Uterus (tissue), 4 donors: Measurements from ENCODE around the gene APOC3. TPM values are rescaled to one million over a fixed set of nuclear protein-coding genes. Genes with fewer than 3 reads are reported as not detected.
"Not testable (repeated sequence)": the region's sequence is repeated elsewhere in the genome, so short reads cannot be mapped to it uniquely, and the experiment has no call there.

Experiments used
- DNase-seq, 2 donors: peaks; one replicate each; pipeline ENCODE4 v3.0.0-alpha.2; 2019 to 2020
- H3K27ac ChIP-seq, 2 donors: fragments of 200-600 bp; sonication (generic); 1 replicate in 1 of 2; 2 replicates in 1 of 2; pipeline ENCODE4 v1.5.1; 2016 to 2018
- H3K27me3 ChIP-seq, 2 donors: fragments of 200-600 bp; sonication (generic); one replicate each; pipeline ENCODE4 v1.5.1; 2018 to 2019; ENCODE audit warnings: control low read depth in 1 of 2
- H3K36me3 ChIP-seq, 2 donors: fragments of 200-600 bp; sonication (generic); one replicate each; pipeline ENCODE4 v1.5.1; 2019; ENCODE audit warnings: control low read depth in 1 of 2
- H3K4me1 ChIP-seq, 2 donors: fragments of 200-600 bp; sonication (generic); one replicate each; pipeline ENCODE4 v1.5.1; 2018 to 2019; ENCODE audit warnings: control low read depth in 1 of 2
- H3K4me3 ChIP-seq, 2 donors: fragments of 200-600 bp; sonication (generic); 1 replicate in 1 of 2; 2 replicates in 1 of 2; pipeline ENCODE4 v1.5.1; 2018 to 2019; ENCODE audit warnings: mild to moderate bottlenecking in 1 of 2
- H3K9me3 ChIP-seq, 2 donors: fragments of 200-600 bp; sonication (generic); one replicate each; pipeline ENCODE4 v1.5.1; 2019; ENCODE audit warnings: control low read depth in 1 of 2
- POLR2A ChIP-seq, 2 donors: fragments of 450-650 bp; IDR thresholded peaks; one replicate each; pipeline ENCODE4 v1.6.1; 2016; ENCODE audit warnings: antibody characterized with exemption in 2 of 2, mild to moderate bottlenecking in 1 of 2, moderate library complexity in 1 of 2
- intact Hi-C: fragments of 100-400 bp; cut with DNase I; formaldehyde crosslinking; loops from one replicate; pipeline ENCODE4 v1.15.1; 2023; ENCODE audit warnings: low total_unique reads
- total RNA-seq, 4 donors: library from RNA; depleted of rRNA in 3 of 4; stranded (reverse); fragments of >200 nt in 3 of 4; gene quantifications; one replicate each; pipeline versions ENCODE4 v1.1.0 to v1.2.4, GENCODE V29; 2014 to 2023
- TF ChIP-seq, protein P1 (sequence below), 4 experiments: fragments of 200-600 bp in 2 of 4; fragments of 450-650 bp in 2 of 4; sonication (generic) in 2 of 4; IDR thresholded peaks; one replicate each; pipeline ENCODE4 v1.5.1; 2016 to 2019; ENCODE audit warnings: antibody characterized with exemption in 4 of 4, mild to moderate bottlenecking in 2 of 4, moderate library complexity in 1 of 4
- donor health status: DM: yes; HTN: yes; CAD: no.

APOC3 gene
- total RNA-seq, 4 donors from 2014 or later: 1.2 TPM; not detected in 3

DNA sequence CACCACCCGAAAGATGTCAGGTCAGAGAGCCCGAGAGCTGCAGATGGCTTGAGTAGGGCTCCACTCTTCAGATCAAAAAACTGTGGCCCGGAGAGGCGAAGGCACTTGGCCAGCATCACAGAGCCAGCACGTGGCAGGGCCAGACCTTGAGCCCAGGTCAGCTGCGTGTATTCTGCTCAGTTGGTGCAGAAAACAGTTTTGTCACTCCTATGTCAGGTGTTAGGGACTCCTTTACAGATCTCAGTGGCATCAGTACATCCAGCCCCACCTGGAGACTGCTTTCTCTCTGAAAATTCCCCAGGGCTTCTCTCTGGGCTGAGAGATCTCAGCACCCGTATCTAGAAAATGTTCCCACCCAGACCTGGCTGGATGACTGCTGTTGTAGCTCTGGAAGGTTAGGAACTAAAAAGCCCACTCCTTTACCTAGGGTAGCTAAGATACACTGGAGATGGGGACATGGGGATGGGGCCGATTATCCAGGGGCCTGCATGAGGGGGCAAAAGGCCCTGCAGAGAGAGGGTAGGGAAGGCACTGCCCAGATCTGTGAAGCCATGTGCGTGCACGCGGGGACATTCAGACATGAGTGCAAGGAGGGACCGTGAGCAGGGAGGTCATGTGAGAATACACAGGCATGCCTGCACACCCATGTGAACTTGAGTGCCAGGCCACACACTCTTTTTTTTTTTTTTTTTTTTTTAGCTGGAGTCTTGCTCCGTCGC, 4.3 kb downstream of the APOC3 start:
- Histone ChIP-seq H3K9me3 (no peaks in the 10 kb centered on the region), H3K27me3 (no peaks in the 10 kb centered on the region), H3K4me3 (no peak overlapping the region), H3K4me1 (peaks cover 0 to 5% of the 10 kb centered on the region in 2 donors), H3K36me3 (no peaks in the 10 kb centered on the region), H3K27ac (no peak overlapping the region)
- intact Hi-C loops: no loop called here
- no peak for TF ChIP-seq POLR2A (IDR thresholded peaks at IDR 0.05)
- TF ChIP-seq, protein P1, sequence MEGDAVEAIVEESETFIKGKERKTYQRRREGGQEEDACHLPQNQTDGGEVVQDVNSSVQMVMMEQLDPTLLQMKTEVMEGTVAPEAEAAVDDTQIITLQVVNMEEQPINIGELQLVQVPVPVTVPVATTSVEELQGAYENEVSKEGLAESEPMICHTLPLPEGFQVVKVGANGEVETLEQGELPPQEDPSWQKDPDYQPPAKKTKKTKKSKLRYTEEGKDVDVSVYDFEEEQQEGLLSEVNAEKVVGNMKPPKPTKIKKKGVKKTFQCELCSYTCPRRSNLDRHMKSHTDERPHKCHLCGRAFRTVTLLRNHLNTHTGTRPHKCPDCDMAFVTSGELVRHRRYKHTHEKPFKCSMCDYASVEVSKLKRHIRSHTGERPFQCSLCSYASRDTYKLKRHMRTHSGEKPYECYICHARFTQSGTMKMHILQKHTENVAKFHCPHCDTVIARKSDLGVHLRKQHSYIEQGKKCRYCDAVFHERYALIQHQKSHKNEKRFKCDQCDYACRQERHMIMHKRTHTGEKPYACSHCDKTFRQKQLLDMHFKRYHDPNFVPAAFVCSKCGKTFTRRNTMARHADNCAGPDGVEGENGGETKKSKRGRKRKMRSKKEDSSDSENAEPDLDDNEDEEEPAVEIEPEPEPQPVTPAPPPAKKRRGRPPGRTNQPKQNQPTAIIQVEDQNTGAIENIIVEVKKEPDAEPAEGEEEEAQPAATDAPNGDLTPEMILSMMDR (IDR thresholded peaks at IDR 0.05): no peak
- DNase-seq: no peak

DNA sequence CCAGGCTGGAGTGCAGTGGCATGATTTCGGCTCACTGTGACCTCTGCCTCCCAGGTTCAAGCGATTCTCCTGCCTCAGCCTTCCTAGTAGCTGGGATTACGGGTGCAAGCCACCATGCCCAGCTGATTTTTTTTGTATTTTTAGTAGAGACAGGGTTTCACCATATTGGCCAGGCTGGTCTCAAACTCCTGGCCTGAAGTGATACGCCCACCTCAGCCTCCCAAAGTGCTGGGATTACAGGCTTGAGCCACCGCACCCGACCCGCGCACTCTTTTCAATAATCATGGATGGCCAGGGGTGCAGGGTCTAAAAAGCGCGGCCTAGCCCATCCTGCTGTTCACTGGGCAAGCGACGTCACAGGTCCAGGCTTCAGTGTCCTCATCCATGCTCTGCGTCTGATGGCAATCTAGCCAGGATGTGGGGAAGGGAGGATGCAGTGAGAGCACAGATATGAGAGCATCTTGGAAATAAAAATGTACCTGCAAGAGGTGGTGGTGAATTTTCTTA, 4.9 kb downstream of the APOC3 start:
- H3K4me3 ChIP-seq, intact Hi-C loops, H3K36me3 ChIP-seq, H3K9me3 ChIP-seq, H3K27me3 ChIP-seq, H3K4me1 ChIP-seq, H3K27ac ChIP-seq, DNase-seq: not testable (repeated sequence)

DNA sequence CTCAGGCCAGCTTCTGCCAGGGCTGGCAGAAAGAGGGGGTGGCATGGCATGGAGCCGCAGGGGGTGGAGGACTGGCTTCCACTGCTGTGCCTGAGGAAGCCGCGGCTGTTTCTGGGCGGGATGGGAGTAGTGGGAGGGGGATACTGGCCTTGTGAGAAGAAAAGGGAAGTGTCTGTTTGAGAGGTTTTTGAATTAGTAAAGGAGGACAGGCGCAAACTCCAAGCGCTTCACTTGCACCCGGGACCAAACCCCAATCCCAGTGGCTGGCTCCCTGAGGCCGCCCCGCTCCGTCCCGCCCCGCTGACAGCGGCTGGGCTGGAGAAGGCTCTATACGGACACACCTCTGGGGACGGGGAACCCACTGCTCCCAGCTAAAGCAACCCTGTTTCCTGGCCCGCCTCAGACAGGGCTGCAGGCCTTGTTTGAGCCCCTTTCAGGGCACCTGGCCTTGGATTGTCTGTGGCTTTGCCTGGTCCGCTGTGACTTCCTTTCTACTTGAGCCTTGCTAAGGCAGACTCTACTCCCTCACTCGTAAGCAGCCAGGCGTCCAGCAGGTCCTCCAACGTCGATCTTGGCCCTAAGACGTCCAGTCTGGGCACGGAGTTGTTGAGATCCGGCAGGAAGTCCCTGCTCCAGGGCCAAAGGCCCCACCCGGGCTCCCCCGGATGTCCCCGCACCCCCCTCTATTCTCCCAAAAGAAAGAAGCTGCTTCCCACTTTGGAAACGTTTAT, 5.5 kb downstream of the APOC3 start:
- intact Hi-C loops: no loop called here
- Histone ChIP-seq H3K4me1 (peaks cover 0 to 5% of the 10 kb centered on the region in 2 donors), H3K36me3 (no peaks in the 10 kb centered on the region), H3K4me3 (peak overlapping the region; percentile 22 to 34), H3K27ac (peak overlapping the region; percentile 60 to 66), H3K9me3 (no peaks in the 10 kb centered on the region), H3K27me3 (no peaks in the 10 kb centered on the region)
- TF ChIP-seq, protein P1 (IDR thresholded peaks at IDR 0.05): no peak
- no peak for TF ChIP-seq POLR2A (IDR thresholded peaks at IDR 0.05)
- DNase-seq: no peak

DNA sequence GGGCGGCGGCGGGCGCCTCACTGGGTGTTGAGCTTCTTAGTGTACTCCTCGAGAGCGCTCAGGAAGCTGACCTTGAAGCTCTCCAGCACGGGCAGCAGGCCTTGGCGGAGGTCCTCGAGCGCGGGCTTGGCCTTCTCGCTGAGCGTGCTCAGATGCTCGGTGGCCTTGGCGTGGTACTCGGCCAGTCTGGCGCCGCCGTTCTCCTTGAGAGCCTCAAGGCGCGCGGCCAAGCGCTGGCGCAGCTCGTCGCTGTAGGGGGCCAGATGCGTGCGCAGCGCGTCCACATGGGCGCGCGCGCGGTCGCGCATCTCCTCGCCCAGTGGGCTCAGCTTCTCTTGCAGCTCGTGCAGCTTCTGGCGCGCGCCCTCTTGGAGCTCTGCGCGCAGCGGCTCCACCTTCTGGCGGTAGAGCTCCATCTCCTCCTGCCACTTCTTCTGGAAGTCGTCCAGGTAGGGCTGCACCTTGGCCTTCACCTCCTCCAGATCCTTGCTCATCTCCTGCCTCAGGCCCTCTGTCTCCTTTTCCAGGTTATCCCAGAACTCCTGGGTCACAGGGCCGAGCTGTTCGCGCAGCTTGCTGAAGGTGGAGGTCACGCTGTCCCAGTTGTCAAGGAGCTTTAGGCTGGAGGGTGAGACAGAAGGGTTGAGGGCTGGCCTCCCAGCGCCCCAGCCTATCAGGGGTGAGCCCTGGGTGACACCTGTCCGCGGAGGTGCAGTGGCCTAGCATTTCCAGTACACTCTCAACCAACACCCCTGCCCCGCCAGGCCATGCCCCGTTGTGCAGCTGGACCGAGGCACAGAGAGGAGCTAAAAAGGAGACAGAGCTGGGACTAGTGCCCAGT, 6.3 kb downstream of the APOC3 start:
- Histone ChIP-seq H3K9me3 (no peaks in the 10 kb centered on the region), H3K4me1 (peaks cover 0 to 5% of the 10 kb centered on the region in 2 donors), H3K4me3 (peak overlapping the region; percentile 22 to 34), H3K27me3 (no peaks in the 10 kb centered on the region), H3K27ac (peak overlapping the region; percentile 60 to 66), H3K36me3 (no peaks in the 10 kb centered on the region)
- TF ChIP-seq POLR2A (IDR thresholded peaks at IDR 0.05): peak in 1 of 2 donors; percentile 28
- TF ChIP-seq, protein P1 (IDR thresholded peaks at IDR 0.05): peak; percentile 56 to 63 (median 60)
- intact Hi-C loops: no loop called here
- DNase-seq: peak; percentile 77 to 82

DNA sequence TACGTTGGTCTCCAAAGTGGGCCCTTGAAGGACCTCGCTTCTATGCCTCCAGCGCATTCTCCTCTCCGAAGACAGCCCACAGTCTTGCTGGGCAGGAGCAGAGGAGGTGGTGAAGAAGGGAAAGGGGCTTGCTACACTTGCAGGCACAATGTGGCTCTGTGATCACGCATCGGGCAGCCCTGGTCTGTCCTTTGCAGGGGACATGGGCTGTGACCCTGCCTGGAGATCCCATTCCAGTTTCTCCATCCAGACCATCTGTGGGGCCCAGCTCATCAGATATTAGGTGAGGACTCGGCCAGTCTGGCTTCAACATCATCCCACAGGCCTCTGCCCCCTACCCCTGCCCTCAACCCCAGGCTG, 6.9 kb downstream of the APOC3 start:
- DNase-seq: no peak
- H3K4me1 ChIP-seq: peaks cover 0 to 5% of the 10 kb centered on the region in 2 donors
- intact Hi-C loops: no loop called here
- no peak overlapping the region for H3K4me3 ChIP-seq
- TF ChIP-seq POLR2A (IDR thresholded peaks at IDR 0.05): no peak
- TF ChIP-seq, protein P1 (IDR thresholded peaks at IDR 0.05): no peak
- no peaks in the 10 kb centered on the region for H3K27me3 ChIP-seq
- peak overlapping the region in 1 of 2 donors; percentile 34 for H3K27ac ChIP-seq
- H3K9me3 ChIP-seq: no peaks in the 10 kb centered on the region
- no peaks in the 10 kb centered on the region for H3K36me3 ChIP-seq
